Fibroblast of pulmonary artery (primary cell): Measurements from ENCODE around the gene SERGEF.

Source experiments
- DNase-seq: peaks from one replicate; pipeline ENCODE4 v3.0.0-alpha.2; 2010; ENCODE audit warnings: low read depth
- H3K4me3 ChIP-seq: replicated peaks from 2 replicates; pipeline ENCODE4 v1.5.1; 2011; ENCODE audit warnings: low read depth, mild to moderate bottlenecking, control low read depth, low read length, moderate library complexity
- TF ChIP-seq, protein P1 (sequence below): IDR thresholded peaks from 2 replicates; pipeline ENCODE4 v1.5.1; 2011; ENCODE audit warnings: mild to moderate bottlenecking, control low read depth, low read length, inconsistent platforms; ENCODE audit errors: missing control alignments

SERGEF gene

DNA sequence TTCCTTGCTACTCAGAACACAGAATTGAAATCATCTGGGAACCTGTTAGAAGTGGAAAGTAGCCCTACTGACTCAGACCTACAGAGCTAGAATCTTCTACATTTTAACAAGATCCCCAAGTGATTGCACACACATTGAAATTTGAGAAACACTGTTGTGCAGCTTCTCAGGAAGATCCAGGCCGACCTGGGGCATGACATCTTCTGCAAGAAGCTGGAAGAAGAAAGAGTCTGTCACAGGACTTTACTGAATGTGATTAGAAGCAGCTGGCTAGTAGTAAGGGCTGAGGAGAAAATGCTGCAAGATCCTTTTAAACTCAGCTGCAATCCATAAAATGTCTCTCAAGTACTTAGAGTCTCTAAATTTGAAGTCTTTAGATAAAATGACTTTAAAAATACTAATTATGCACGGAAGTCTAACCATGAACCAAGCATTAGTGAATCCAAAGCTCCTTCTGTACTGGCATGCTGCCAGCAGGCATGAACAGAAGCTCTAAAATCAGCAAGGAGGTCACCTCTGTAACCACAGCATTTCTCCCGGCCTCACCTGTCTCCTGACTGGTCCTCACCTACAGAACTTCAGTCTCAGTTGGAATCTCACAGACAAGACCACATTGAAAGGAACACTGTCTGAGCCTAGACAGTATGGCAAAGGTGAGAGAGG, 85.0 kb downstream of the SERGEF start:
- DNase-seq: peak; percentile 62
- H3K4me3 ChIP-seq: no peak overlapping the region
- TF ChIP-seq, protein P1, sequence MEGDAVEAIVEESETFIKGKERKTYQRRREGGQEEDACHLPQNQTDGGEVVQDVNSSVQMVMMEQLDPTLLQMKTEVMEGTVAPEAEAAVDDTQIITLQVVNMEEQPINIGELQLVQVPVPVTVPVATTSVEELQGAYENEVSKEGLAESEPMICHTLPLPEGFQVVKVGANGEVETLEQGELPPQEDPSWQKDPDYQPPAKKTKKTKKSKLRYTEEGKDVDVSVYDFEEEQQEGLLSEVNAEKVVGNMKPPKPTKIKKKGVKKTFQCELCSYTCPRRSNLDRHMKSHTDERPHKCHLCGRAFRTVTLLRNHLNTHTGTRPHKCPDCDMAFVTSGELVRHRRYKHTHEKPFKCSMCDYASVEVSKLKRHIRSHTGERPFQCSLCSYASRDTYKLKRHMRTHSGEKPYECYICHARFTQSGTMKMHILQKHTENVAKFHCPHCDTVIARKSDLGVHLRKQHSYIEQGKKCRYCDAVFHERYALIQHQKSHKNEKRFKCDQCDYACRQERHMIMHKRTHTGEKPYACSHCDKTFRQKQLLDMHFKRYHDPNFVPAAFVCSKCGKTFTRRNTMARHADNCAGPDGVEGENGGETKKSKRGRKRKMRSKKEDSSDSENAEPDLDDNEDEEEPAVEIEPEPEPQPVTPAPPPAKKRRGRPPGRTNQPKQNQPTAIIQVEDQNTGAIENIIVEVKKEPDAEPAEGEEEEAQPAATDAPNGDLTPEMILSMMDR: no peak

DNA sequence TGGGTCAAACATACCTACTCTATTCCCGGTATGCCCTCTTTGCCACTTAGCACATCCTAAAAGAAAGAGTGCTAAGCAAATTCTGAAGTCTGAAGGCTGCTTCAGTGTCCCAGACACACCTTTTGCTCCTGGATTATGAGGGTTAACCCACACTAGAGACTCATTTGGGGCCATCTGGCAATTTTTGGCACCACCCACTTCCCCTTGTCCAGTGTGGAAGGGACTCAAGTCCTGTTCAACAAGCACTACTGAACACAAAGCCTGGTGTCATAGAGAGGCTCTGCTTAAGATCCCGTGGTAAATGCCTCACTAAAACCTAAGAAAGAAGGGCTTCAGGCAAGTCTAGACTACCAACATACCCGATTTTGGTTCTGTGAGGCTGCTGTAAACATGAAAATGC, 85.8 kb downstream of the SERGEF start:
- TF ChIP-seq, protein P1: no peak
- DNase-seq: no peak

DNA sequence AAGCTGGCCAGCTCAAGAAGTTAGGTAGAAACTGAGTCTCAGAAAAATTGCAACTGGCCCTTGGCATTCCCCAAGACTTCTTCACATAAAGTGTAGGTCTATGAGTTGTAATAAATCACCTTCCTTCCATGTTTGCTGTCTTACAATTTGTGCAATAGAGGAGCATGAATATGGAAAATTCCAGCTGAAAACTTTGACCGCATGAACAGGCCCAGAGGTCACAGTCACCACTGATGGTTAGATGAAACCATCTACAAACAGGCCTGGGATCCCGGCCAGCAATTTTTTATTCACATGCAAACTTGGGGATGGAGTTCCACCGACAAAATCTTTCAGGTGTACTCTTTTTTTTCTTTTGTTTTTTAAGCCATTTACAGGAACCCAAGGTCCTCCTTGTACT, 88.1 kb downstream of the SERGEF start:
- TF ChIP-seq, protein P1: no peak
- no peak overlapping the region for H3K4me3 ChIP-seq
- DNase-seq: no peak

More for the DNA sequence above, 85.8 kb downstream of the SERGEF start:
- no peak overlapping the region for H3K4me3 ChIP-seq

- DNase-seq: peak; percentile 33
- TF ChIP-seq, protein P1: no peak
- H3K4me3 ChIP-seq: no peak overlapping the region
Observed at GRCh38 chr11:17923217-17923616, 89.6 kb downstream of the SERGEF start.

DNA sequence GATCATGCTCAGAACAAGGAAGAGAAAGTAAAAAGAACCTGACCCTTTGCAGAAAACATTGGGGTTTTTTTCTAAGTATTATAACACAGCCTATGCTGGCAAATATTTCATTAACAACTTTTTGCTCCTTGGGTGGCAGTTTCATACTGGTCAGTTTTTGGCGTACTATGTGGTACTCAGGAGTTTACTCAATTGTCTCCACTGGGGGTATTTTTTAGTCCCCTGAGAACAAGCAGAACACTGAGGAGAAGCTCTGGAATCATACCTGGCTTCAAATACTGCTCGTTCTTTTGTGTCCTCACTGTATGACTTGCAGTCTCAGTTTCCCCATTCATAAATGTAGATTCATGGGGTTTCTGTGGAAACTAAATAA, 90.4 kb downstream of the SERGEF start:
- no peak for DNase-seq
- TF ChIP-seq, protein P1: no peak
- no peak overlapping the region for H3K4me3 ChIP-seq

DNA sequence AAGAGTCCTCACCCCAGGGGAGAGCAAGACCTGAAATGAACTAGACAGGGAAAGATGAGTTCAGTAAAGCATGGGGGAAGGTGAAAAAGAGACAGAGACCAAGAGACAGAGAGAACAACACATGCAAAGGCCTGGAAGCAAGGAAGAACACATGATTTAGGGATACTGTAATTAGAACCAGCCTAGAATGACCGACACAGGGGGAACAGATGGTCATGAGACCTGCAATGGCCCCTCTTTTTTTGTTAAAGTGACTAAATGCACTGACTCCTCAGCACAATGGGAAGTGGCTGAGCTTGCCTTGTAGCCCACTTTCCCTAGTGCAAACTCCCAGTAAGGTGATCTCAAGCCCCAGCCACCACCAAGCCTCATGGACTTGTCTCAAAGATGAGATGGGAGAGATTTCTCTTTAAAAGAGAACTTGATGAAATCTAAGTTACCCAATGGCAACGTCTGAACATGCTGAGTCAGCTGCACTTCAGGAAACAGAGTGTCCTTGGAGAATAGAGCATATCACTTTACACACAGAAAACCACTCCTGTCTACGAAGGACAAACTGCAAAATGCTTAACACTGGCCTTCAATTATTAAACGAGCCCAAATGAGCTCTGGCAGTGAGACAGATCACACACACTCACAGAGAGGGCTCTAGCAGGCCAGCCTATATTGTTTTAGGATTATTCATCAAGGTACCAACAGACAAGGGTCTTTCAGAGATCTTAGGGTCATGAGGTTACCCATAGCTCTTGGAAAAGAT, 91.0 kb downstream of the SERGEF start:
- peak; percentile 71 for DNase-seq
- H3K4me3 ChIP-seq: no peak overlapping the region

More for the DNA sequence above, 91.0 kb downstream of the SERGEF start:
- TF ChIP-seq, protein P1: no peak
